KOPT-K1 (cell line): ENCODE results near the gene ITPRID2.

ENCODE experiments used
- H3K27ac ChIP-seq: fragments of 200-600 bp; sonication (generic); 2 replicates; pipeline ENCODE4 v1.5.1; 2016; ENCODE audit warnings: antibody characterized with exemption, mild to moderate bottlenecking, low read depth, low read length; ENCODE audit not compliant: poor library complexity, severe bottlenecking
- H3K36me3 ChIP-seq: fragments of 200-600 bp; sonication (generic); 2 replicates; pipeline ENCODE4 v1.5.1; 2017; ENCODE audit warnings: antibody characterized with exemption, mild to moderate bottlenecking, low read length, moderate library complexity; ENCODE audit not compliant: insufficient read depth
- H3K9me3 ChIP-seq: fragments of 200-600 bp; sonication (generic); 2 replicates; pipeline ENCODE4 v1.5.1; 2017; ENCODE audit warnings: antibody characterized with exemption, low read length, mild to moderate bottlenecking; ENCODE audit not compliant: insufficient read depth, poor library complexity, severe bottlenecking

Gene ITPRID2

GRCh38 chr2:181892799-181893435 lies 1.4 kb downstream of the ITPRID2 start:
- no peaks in the 10 kb centered on the region for H3K9me3 ChIP-seq
- peak overlapping the region; percentile 37 for H3K27ac ChIP-seq
- no peaks in the 10 kb centered on the region for H3K36me3 ChIP-seq

GRCh38 chr2:181894381-181894780 lies 2.9 kb downstream of the ITPRID2 start:
- Histone ChIP-seq H3K36me3 (peaks cover under 1% of the 10 kb centered on the region; the same call in 1 of the 2 replicates), H3K9me3 (no peaks in the 10 kb centered on the region), H3K27ac (no peak overlapping the region)

DNA sequence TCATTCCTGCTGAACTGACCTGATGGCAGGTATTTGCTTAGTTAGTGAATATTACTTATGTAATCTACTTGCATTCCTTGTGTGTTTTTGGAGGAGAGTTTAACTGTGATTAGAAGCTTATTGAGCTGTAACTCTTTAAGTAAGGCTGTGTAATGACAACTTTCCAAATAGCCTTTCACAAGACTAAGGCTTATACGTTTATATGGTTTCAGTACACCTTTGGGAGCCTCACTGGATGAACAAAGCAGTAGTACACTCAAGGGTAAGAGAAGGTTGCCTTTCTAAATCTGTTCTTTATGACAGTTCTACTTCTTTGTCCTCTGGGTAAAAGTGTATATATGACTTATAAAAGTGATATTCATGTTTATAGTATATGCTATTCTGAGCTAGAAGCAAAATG lies 4.3 kb downstream of the ITPRID2 start:
- no peak overlapping the region for H3K27ac ChIP-seq
- H3K9me3 ChIP-seq, result no peaks in the 10 kb centered on the region
- H3K36me3 ChIP-seq, result peaks cover 14% of the 10 kb centered on the region; the same call in 1 of the 2 replicates

DNA sequence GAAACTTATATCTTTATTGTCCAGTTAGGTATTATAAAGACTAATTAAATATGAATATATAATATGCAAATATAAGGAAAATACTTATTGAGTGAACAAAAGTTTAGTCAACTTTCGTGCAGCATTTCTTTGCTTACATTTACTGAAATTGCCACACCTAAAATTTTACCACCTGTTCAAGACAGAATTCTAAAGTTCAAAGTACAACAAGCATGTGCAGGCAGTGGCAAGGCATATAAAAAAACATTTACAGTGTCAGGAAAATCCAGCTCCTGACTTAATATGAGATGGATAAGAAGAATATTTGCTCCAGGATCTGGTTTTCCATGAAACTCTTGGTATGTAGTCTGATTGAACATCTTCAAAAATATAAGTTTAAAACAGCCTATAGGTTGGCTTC lies 4.8 kb downstream of the ITPRID2 start:
- Histone ChIP-seq H3K27ac (no peak overlapping the region), H3K9me3 (no peaks in the 10 kb centered on the region), H3K36me3 (peaks cover 19% of the 10 kb centered on the region)

DNA sequence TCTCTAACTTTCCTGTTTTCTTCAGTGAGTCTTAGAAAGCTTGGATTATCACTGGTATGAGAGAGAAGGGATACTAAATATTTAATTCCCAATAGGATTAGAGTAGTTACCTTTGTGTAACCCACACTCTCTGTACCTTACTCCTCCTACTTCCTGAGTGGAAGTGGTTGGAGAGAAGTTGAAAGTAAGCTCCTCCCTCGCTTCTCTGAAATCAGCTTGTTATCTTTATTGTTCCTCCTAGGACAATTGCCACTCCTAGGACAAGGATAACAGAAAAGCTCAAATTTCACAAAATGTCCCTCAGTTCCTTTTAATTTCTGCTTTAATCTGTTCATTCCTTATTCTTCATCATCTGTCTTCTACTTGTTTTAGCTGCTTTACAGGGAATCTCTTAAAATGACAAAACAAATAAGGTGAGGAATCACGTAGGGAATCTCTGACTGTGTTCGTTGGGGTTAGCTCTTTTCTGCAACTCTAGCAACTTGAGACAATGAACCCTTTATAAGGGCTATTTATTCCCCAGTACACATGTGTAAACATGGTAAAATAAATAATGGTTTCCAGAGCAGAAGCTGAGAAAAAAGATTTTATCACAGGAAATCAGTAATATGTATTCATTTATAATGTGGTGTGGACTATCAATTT lies 8.6 kb downstream of the ITPRID2 start:
- Histone ChIP-seq H3K36me3 (peaks cover 19% of the 10 kb centered on the region), H3K27ac (no peak overlapping the region), H3K9me3 (no peaks in the 10 kb centered on the region)

DNA sequence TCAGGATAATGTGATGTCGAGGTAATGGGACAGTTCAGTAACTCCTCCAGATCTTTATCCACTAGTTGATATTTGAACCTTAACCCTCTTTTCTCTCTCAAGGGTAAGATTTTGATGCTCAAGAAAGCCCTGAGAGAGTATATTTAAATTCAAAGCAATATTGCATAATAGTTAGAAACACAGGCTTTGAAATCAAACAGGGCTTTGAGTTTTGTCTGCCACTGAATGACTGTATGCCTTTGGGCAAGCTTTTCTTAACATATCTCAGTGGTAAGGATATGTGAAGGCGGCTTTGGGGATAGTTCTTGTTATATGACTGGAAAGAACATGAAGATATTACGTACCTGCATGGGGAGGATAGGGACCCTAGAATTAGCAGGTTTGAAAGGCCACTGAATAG lies 11.1 kb downstream of the ITPRID2 start:
- Histone ChIP-seq H3K36me3 (peaks cover 19% of the 10 kb centered on the region), H3K9me3 (no peaks in the 10 kb centered on the region), H3K27ac (no peak overlapping the region)

- H3K9me3 ChIP-seq, result no peaks in the 10 kb centered on the region
- H3K36me3 ChIP-seq, result peaks cover 19% of the 10 kb centered on the region
- H3K27ac ChIP-seq, result no peak overlapping the region
Observed at GRCh38 chr2:181904022-181904632, 12.6 kb downstream of the ITPRID2 start.

DNA sequence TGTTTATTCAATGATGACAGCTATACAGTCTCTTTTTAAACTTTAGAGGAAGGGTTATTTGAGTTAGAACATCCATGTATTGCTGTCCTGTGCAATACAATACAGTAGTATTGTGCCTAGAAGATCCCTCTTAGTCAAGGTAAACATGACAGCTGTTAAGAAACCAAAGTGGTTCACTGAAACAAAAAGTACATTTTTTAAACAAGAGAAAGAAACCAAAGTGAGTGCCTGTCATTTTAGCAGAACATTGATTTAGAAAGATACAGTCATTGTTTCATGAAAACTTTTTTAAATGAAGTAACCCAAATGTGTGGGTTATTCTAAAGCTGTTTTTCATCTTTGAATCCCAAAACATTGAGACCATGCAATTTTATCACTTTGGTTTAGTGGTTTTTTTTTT lies 15.5 kb downstream of the ITPRID2 start:
- Histone ChIP-seq H3K27ac (no peak overlapping the region), H3K9me3 (no peaks in the 10 kb centered on the region), H3K36me3 (no peaks in the 10 kb centered on the region)

- no peak overlapping the region for H3K27ac ChIP-seq
Observed at GRCh38 chr2:181907635-181908034, 16.1 kb downstream of the ITPRID2 start.

DNA sequence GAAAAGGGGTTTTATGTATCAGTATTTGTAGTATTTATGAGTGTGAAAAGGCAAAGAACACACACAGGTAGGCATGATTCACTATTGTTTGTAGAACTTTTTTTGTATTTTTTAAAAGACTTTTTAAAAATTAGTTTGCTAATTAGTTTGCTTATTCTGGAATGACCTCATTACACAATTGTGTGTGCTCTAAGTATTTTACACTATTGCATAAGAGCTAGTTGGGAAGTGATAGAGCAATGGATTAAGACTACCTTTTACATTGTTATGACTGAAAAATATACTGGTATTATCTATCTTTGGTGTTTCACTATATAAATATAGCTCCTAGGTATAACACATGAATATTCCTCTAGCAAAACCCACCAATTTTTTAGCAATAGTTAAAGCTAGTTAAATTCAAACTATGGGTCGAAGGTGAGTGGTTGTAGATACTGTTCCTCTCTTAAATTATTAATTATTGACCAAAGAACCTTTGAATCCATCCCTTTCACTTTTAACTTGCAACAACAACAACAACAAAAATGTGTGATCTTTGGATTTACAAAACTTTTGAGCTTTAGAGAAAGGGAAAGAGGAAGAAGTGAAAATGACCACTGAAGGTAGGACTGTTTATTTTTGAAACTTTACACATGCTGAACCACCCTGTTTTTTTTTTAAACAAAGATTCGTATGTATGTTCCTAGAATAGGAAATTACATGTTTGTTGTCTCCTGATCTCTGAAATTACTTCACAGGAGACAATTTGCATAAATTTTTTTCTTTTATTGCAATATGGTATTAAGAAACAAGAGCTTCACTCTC lies 18.7 kb downstream of the ITPRID2 start:
- H3K36me3 ChIP-seq, result peaks cover 10% of the 10 kb centered on the region

More at GRCh38 chr2:181907635-181908034, 16.1 kb downstream of the ITPRID2 start:
- Histone ChIP-seq H3K36me3 (no peaks in the 10 kb centered on the region), H3K9me3 (no peaks in the 10 kb centered on the region)

DNA sequence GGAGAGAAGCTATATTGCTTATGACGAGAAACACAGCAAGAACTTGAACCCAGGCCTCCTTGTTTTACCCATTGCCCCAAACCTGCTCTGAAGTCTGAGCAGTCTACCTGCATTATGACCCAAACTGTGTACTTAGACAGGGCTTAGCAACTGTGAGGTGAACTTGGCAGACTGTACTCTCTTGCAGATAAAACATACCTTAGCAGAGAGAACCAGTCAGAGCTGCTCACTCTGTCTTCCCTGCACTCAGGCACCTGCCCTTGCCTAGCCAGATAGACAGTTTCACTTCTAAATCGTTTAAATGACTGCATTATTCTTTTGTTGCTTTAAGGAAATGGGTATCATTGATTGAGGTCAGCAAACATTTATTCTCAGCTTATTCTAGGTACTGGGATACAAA lies 20.3 kb downstream of the ITPRID2 start:
- Histone ChIP-seq H3K9me3 (no peaks in the 10 kb centered on the region), H3K27ac (no peak overlapping the region), H3K36me3 (peaks cover 24% of the 10 kb centered on the region)

More for the DNA sequence above, 18.7 kb downstream of the ITPRID2 start:
- no peak overlapping the region for H3K27ac ChIP-seq
- no peaks in the 10 kb centered on the region for H3K9me3 ChIP-seq

DNA sequence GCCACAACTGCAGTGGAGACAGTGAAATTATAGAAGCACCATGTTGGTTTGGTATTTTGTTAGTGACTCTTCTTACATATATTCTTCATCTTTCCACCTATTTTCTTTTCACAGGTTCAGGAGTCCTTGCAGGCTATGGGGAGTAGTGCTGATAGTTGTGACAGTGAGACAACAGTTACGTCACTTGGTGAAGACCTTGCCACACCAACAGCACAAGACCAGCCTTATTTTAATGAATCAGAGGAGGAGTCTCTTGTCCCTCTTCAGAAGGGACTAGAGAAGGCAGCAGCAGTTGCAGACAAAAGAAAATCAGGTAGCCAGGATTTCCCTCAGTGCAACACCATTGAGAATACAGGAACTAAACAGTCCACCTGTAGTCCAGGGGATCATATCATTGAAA lies 23.6 kb downstream of the ITPRID2 start:
- Histone ChIP-seq H3K9me3 (no peaks in the 10 kb centered on the region), H3K36me3 (peaks cover 24% of the 10 kb centered on the region), H3K27ac (no peak overlapping the region)

DNA sequence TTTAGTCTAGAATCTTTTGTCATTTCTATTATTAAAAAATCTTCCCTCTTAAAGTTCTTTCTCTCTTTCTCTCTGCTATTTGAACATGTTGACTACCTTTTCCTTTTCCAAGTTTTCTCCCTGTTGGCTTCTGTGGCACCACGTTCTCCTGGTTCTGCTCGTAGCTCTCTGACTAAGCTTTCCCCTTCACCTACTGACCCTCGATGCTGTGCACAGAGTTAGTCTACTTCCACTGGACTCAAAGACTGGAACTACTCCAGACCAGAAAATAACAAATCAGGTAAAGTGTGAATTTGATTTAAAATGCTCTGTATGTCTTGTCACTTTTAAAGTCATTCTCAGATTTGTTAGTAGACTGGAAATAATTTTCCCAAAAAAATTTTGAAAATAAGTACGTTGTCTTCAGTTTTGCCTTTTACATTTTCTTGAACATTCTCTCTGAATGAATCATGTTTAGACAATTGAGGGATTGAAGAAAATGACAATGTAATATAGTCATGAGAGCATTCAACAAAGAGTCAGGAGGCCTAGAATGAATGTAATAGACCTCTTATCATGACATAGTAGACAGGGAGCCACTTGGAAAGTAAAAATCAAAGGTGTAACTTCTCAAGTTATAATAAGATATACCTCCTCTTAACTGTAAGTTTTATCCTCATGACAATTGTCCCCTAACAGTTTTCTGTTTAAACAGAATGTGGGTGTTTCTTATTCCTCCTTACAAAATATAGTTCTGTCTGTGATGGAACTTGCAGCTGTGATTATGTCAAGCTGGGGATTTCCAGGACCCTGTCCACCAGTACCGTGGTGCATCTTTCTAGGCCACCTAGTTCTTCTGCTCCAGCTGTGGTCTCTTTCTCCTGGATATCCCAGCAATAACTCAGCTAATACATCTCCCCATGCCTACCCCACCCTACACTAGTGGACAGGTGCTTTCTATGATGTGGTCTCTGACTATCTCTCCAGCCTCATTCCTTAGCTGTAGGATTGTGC lies 25.5 kb downstream of the ITPRID2 start:
- peaks cover 26% of the 10 kb centered on the region for H3K36me3 ChIP-seq
- H3K27ac ChIP-seq, result no peak overlapping the region
- no peaks in the 10 kb centered on the region for H3K9me3 ChIP-seq

- H3K9me3 ChIP-seq, result no peaks in the 10 kb centered on the region
- H3K36me3 ChIP-seq, result peaks cover 29% of the 10 kb centered on the region
- H3K27ac ChIP-seq, result no peak overlapping the region
Observed at GRCh38 chr2:181918188-181918587, 26.7 kb downstream of the ITPRID2 start.
